Stimulated activated naive CD4-positive, alpha-beta T cell (primary cell): ENCODE data around the gene TRIM66.

Experiments
- DNase-seq, 6 experiments: peaks; one replicate each; lab custom pipeline; 2025; lab: John Stamatoyannopoulos, UW

TRIM66 gene

GRCh38 chr11:8564526-8564925, 117.9 kb downstream of the TRIM66 start:
- DNase-seq: no peak
